ENCODE measurements around the gene PDGFB.

DNA sequence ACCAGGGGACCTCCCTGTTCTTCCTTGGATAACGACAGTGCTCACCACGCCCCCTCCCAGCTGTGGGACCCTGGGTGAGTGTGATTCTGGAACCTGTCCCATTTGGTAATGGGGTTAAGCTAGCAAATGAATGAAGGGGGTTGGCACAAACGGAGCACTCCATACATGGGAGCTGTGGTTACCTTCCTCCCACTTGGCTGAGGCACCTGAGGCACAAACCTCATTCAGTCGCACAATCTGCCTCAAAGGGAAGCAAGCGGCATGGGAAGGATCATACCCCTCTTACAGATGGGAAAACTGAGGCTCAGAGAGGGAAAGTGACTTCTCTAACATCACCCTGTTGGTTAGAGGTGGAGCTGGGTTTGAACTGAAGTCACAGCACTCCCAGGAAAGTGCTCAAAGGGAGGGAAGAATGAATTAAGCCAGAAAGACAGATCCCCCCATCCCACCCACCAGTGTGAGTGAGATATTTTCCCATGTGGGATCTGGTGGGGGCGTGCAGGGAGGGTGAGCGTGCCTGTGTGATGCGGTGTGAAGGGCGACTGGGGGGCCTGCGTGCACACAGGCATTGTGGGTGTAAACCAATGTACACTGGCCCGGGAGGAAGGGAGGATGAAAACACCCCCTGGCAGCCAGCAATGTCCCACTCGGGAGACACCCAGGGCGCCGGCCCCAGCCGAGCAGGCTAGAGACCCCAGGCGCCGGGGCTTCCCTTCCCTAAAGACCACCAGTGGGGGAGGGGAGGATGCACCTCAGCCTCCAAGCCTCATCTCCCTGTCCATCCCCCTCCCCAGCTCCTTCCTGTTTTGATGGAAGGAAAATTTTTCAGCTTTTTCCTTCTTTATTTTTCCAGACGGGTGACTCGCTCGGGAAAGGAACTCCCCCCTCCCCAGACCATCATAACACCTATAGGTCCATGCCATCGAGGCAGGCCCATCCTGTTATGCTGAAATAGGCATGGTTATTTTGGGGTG is 8.0 kb upstream of the PDGFB start:
- TF ChIP-seq, protein P1, sequence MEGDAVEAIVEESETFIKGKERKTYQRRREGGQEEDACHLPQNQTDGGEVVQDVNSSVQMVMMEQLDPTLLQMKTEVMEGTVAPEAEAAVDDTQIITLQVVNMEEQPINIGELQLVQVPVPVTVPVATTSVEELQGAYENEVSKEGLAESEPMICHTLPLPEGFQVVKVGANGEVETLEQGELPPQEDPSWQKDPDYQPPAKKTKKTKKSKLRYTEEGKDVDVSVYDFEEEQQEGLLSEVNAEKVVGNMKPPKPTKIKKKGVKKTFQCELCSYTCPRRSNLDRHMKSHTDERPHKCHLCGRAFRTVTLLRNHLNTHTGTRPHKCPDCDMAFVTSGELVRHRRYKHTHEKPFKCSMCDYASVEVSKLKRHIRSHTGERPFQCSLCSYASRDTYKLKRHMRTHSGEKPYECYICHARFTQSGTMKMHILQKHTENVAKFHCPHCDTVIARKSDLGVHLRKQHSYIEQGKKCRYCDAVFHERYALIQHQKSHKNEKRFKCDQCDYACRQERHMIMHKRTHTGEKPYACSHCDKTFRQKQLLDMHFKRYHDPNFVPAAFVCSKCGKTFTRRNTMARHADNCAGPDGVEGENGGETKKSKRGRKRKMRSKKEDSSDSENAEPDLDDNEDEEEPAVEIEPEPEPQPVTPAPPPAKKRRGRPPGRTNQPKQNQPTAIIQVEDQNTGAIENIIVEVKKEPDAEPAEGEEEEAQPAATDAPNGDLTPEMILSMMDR (conservative IDR thresholded peaks at IDR 0.05; ENCODE audit: low read depth, low read length) = no peak
- TF ChIP-seq BHLHE40 (IDR thresholded peaks at IDR 0.05; ENCODE audit: low read depth, low read length) = peak; percentile 31; the same call in 1 of the 2 replicates
- no peak for TF ChIP-seq CEBPB (IDR thresholded peaks at IDR 0.05; ENCODE audit: low read depth, low read length)
- TF ChIP-seq POLR2A (IDR thresholded peaks at IDR 0.05; ENCODE audit: low read depth, low read length) = no peak
- TF ChIP-seq MAZ (IDR thresholded peaks at IDR 0.05; ENCODE audit: borderline replicate concordance, low read depth, low read length) = peak; percentile 46; the same call in 1 of the 2 replicates
- no peak for TF ChIP-seq MXI1 (IDR thresholded peaks at IDR 0.05; ENCODE audit: borderline replicate concordance, low read depth, low read length)
- TF ChIP-seq, protein P2, sequence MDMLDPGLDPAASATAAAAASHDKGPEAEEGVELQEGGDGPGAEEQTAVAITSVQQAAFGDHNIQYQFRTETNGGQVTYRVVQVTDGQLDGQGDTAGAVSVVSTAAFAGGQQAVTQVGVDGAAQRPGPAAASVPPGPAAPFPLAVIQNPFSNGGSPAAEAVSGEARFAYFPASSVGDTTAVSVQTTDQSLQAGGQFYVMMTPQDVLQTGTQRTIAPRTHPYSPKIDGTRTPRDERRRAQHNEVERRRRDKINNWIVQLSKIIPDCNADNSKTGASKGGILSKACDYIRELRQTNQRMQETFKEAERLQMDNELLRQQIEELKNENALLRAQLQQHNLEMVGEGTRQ (IDR thresholded peaks at IDR 0.05; ENCODE audit: low read depth, low read length) = no peak
- no peak for TF ChIP-seq RFX5 (IDR thresholded peaks at IDR 0.05; ENCODE audit: low read depth, low read length)
- TF ChIP-seq RAD21 (IDR thresholded peaks at IDR 0.05; ENCODE audit: low read length) = no peak

Data from IMR-90 (cell line).